ENCODE results near the gene TPTE.

DNA sequence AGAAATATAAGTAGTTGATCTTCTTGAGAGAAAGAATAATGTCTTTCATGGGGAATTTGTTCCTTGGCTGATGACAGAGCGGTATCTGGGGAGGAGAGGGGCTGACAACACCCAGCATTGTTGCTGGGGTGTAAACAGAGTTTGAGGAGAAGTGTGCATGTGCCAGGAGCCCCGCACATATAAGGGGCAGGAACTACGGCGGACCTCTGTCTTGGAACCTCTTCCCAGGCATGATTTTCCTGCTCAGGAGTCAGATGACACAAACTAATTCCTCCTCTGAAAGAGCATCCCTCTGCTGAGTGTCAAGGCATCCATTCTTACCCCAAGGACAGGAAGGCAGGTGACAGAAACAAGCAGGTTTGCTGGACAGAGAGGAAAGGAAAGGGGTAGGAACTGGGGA, 119.1 kb downstream of the TPTE start:
- TF ChIP-seq, protein P1, sequence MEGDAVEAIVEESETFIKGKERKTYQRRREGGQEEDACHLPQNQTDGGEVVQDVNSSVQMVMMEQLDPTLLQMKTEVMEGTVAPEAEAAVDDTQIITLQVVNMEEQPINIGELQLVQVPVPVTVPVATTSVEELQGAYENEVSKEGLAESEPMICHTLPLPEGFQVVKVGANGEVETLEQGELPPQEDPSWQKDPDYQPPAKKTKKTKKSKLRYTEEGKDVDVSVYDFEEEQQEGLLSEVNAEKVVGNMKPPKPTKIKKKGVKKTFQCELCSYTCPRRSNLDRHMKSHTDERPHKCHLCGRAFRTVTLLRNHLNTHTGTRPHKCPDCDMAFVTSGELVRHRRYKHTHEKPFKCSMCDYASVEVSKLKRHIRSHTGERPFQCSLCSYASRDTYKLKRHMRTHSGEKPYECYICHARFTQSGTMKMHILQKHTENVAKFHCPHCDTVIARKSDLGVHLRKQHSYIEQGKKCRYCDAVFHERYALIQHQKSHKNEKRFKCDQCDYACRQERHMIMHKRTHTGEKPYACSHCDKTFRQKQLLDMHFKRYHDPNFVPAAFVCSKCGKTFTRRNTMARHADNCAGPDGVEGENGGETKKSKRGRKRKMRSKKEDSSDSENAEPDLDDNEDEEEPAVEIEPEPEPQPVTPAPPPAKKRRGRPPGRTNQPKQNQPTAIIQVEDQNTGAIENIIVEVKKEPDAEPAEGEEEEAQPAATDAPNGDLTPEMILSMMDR (IDR thresholded peaks at IDR 0.05): no peak
- no peak for TF ChIP-seq POLR2A (IDR thresholded peaks at IDR 0.05)
